Smooth muscle cell (in vitro differentiated cells): ENCODE results near the gene LAMA5. TPM values are rescaled to one million over a fixed set of nuclear protein-coding genes. Genes with fewer than 3 reads are reported as not detected.

Experiments
- DNase-seq: peaks from one replicate; lab custom pipeline; 2025; ENCODE audit not compliant: unreplicated experiment; lab: John Stamatoyannopoulos, UW
- H2AFZ ChIP-seq: fragments of 200-600 bp; sonication (generic); 2 replicates; pipeline ENCODE4 v1.6.0; 2016; ENCODE audit warnings: antibody characterized with exemption, low read depth, mild to moderate bottlenecking
- H3F3A ChIP-seq: fragments of 200-600 bp; sonication (generic); 2 replicates; pipeline ENCODE4 v1.6.0; 2017; ENCODE audit warnings: antibody characterized with exemption, low read depth
- H3K27ac ChIP-seq: fragments of 200-600 bp; sonication (generic); 2 replicates; pipeline ENCODE4 v1.5.1; 2016; ENCODE audit warnings: low read depth, mild to moderate bottlenecking
- H3K27me3 ChIP-seq: fragments of 200-600 bp; sonication (generic); 2 replicates; pipeline ENCODE4 v1.6.1; 2016; ENCODE audit warnings: low read depth, mild to moderate bottlenecking
- H3K36me3 ChIP-seq: fragments of 200-600 bp; sonication (generic); 2 replicates; pipeline ENCODE4 v1.5.1; 2016; ENCODE audit warnings: low read depth
- H3K4me1 ChIP-seq: fragments of 200-600 bp; sonication (generic); 2 replicates; pipeline ENCODE4 v1.5.1; 2016; ENCODE audit warnings: low read depth
- H3K4me2 ChIP-seq: fragments of 200-600 bp; sonication (generic); 2 replicates; pipeline ENCODE4 v1.6.0; 2016; ENCODE audit warnings: mild to moderate bottlenecking
- H3K4me3 ChIP-seq: fragments of 200-600 bp; sonication (generic); 2 replicates; pipeline ENCODE4 v1.5.1; 2016; ENCODE audit warnings: mild to moderate bottlenecking
- H3K79me2 ChIP-seq: fragments of 200-600 bp; sonication (generic); 2 replicates; pipeline ENCODE4 v1.6.0; 2016; ENCODE audit warnings: low read depth, mild to moderate bottlenecking
- H3K9ac ChIP-seq: fragments of 200-600 bp; sonication (generic); 2 replicates; pipeline ENCODE4 v1.6.0; 2016; ENCODE audit warnings: low read depth
- H3K9me3 ChIP-seq: fragments of 200-600 bp; sonication (generic); replicated peaks from 2 replicates; pipeline ENCODE4 v1.5.1; 2016; ENCODE audit warnings: low read depth
- H4K20me1 ChIP-seq: fragments of 200-600 bp; sonication (generic); 2 replicates; pipeline ENCODE4 v1.6.0; 2016; ENCODE audit warnings: low read depth
- CTCF ChIP-seq: fragments of 200-600 bp; sonication (generic); IDR thresholded peaks from 2 replicates; pipeline ENCODE4 v1.5.1; 2017; ENCODE audit warnings: borderline replicate concordance, mild to moderate bottlenecking, antibody characterized with exemption; ENCODE audit not compliant: insufficient read depth, poor library complexity, severe bottlenecking
- WGBS: methylation state at CpG from one replicate; pipeline ENCODE4 v1.1.7; 2016; ENCODE audit warnings: low lambda C conversion rate; 5-methylcytosine and 5-hydroxymethylcytosine counted together
- polyA plus RNA-seq: library from polyadenylated mRNA; unstranded; fragments of >200 nt; fragmentation: Nextera tagmentation; extraction: Ambion mirVana; gene quantifications from 2 replicates; pipeline ENCODE4 v1.2.1, GENCODE V29; 2016
- total RNA-seq: library from RNA; depleted of rRNA; stranded (reverse); fragments of >200 nt; gene quantifications from 2 replicates; pipeline ENCODE4 v1.2.3, GENCODE V29; 2014

Gene LAMA5
- total and polyA plus RNA-seq, 2 experiments from 2014 or later = 27.5 to 27.6 TPM

DNA sequence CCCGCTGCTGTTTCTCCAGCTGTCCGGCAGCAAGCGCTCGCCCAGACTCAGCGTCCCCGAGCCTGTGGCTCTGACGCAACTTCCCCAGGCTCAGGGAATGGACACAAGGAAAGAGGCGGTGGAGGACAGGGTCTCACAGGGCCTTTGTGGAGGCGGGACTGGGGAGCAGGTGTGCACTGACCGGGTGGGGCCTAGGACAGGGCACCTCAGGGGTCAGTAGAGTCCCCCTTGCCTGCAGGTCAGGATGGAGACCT is 20.0 kb downstream of the LAMA5 start:
- Histone ChIP-seq H3K9me3 (no peaks in the 10 kb centered on the region), H3K4me1 (no peaks in the 10 kb centered on the region), H3K9ac (no peak overlapping the region), H3K36me3 (no peaks in the 10 kb centered on the region), H4K20me1 (no peaks in the 10 kb centered on the region), H3K4me2 (no peak overlapping the region), H2AFZ (no peak overlapping the region), H3F3A (no peaks in the 10 kb centered on the region), H3K4me3 (no peak overlapping the region), H3K27ac (no peak overlapping the region), H3K27me3 (no peaks in the 10 kb centered on the region), H3K79me2 (no peaks in the 10 kb centered on the region)
- DNase-seq = no peak
- WGBS = 97% methylated on average over 10 of the region's 10 CpGs
- TF ChIP-seq CTCF = no peak

- no peak overlapping the region for H3K9ac ChIP-seq
- H3K4me2 ChIP-seq = no peak overlapping the region
- no peaks in the 10 kb centered on the region for H3K27me3 ChIP-seq
- H3K27ac ChIP-seq = no peak overlapping the region
- H3K4me1 ChIP-seq = no peaks in the 10 kb centered on the region
- no peaks in the 10 kb centered on the region for H3K79me2 ChIP-seq
- DNase-seq = no peak
- no peak overlapping the region for H3K4me3 ChIP-seq
- H4K20me1 ChIP-seq = no peaks in the 10 kb centered on the region
- TF ChIP-seq CTCF = no peak
- H3K9me3 ChIP-seq = no peaks in the 10 kb centered on the region
- WGBS = 98% methylated on average over 29 of the region's 34 CpGs
- H2AFZ ChIP-seq = no peak overlapping the region
- no peaks in the 10 kb centered on the region for H3F3A ChIP-seq
- no peaks in the 10 kb centered on the region for H3K36me3 ChIP-seq
Observed at GRCh38 chr20:62346398-62347150, 20.5 kb downstream of the LAMA5 start.

GRCh38 chr20:62345681-62346370 is 21.3 kb downstream of the LAMA5 start:
- no peak overlapping the region for H2AFZ ChIP-seq
- 92% methylated on average over 25 of the region's 25 CpGs for WGBS
- no peak overlapping the region for H3K9ac ChIP-seq

More at GRCh38 chr20:62345681-62346370, 21.3 kb downstream of the LAMA5 start:
- Histone ChIP-seq H3K4me1 (no peaks in the 10 kb centered on the region), H3F3A (no peaks in the 10 kb centered on the region), H3K4me3 (no peak overlapping the region), H3K79me2 (no peaks in the 10 kb centered on the region), H3K36me3 (no peaks in the 10 kb centered on the region), H3K4me2 (no peak overlapping the region), H3K9me3 (no peaks in the 10 kb centered on the region), H4K20me1 (no peaks in the 10 kb centered on the region), H3K27me3 (no peaks in the 10 kb centered on the region), H3K27ac (no peak overlapping the region)
- no peak for TF ChIP-seq CTCF
- no peak for DNase-seq
